ENCODE measurements around the gene TMEM218. TPM values are rescaled to one million over a fixed set of nuclear protein-coding genes. Genes with fewer than 3 reads are reported as not detected.

TMEM218 gene
- total and polyA plus RNA-seq, 9 donors, result 13.0 to 37.3 (median 18.5) TPM

DNA sequence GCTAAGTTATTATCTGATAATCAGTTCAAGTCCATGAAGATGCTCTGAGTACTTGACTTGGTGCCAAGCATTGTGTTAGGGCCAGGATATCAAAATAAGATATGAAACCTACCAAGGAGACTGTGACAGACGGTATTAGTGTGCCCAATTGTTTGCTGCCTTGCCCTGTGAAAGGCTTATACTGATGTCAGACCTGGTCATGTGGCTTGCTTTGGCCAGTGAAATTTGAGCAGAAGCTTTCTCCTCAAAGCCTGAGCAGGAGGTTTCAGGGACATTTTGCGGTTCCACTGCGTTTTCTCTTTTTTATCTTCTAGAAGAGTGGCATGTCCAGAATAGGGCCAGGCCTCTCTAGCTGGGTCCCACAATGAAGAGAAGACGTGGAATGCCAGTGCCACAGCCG, 37.3 kb upstream of the TMEM218 start:
- H3K27me3 ChIP-seq, result no peaks in the 10 kb centered on the region
- H3K27ac ChIP-seq, result no peak overlapping the region
- no peak overlapping the region for H3K4me3 ChIP-seq
- intact Hi-C loops (cut with DNase I), result loop anchor here in 1 of 4 donors (10.0 kb wide), 1 partner anchor 54 kb away; no protein-coding TSS in a partner anchor
- H3K36me3 ChIP-seq, result no peaks in the 10 kb centered on the region
- 73 to 91% (median 80%) methylated on average over 5 of the region's 5 CpGs for WGBS, 3 donors
- DNase-seq, result no peak
- no peak for TF ChIP-seq EP300 (IDR thresholded peaks at IDR 0.05)
- H3K9me3 ChIP-seq, result no peaks in the 10 kb centered on the region
- no peaks in the 10 kb centered on the region for H3K4me1 ChIP-seq (ENCODE audit: insufficient read depth)

DNA sequence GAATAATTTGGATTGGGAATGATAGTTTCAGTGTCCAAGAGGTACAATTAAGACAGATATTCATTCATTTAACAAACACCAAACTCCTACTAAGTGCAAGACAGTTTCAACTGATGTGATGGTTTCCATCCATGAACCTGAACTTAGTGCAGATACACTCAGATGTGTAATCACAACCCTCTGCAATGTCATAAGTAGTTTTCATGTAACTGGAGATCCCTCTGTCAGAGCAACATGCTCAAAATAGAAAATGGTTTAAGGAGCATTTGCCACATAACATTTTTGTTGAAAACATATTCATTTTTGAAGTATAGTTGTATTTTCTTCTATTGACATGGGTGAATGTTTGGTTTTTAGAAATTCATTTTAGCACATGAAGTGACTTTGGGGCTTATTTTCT, 36.6 kb upstream of the TMEM218 start:
- Histone ChIP-seq H3K9me3 (no peaks in the 10 kb centered on the region), H3K27ac (no peak overlapping the region), H3K4me1 (ENCODE audit: insufficient read depth) (no peaks in the 10 kb centered on the region), H3K4me3 (no peak overlapping the region), H3K36me3 (no peaks in the 10 kb centered on the region), H3K27me3 (no peaks in the 10 kb centered on the region)
- intact Hi-C loops (cut with DNase I), result loop anchor here in 1 of 4 donors (10.0 kb wide), 1 partner anchor 53 kb away; no protein-coding TSS in a partner anchor
- TF ChIP-seq POLR2A (IDR thresholded peaks at IDR 0.05), result no peak
- no peak for TF ChIP-seq EP300 (IDR thresholded peaks at IDR 0.05)
- no peak for DNase-seq

DNA sequence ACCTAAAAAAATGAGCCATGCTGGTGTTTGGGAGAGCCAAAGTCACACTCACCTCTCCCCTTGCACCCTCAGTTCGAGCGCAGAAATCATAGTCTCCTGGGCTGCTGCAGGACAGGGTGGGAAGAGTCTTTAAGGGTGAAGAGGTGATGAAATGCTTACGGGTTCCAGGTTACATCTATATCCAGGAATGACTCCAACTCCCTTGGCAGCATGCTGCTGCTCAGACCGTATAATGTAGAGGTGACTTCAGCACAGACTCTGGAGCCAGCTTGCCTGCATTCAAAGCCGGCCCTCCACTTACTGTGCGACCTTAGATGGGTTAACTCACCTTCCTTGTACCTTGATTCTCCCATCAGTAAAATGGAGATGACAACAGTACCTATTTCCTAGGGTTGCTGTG, 35.9 kb upstream of the TMEM218 start:
- H3K36me3 ChIP-seq, result no peaks in the 10 kb centered on the region
- no peaks in the 10 kb centered on the region for H3K4me1 ChIP-seq (ENCODE audit: insufficient read depth)
- no peaks in the 10 kb centered on the region for H3K9me3 ChIP-seq
- no peak for TF ChIP-seq POLR2A (IDR thresholded peaks at IDR 0.05)
- TF ChIP-seq, protein P1, sequence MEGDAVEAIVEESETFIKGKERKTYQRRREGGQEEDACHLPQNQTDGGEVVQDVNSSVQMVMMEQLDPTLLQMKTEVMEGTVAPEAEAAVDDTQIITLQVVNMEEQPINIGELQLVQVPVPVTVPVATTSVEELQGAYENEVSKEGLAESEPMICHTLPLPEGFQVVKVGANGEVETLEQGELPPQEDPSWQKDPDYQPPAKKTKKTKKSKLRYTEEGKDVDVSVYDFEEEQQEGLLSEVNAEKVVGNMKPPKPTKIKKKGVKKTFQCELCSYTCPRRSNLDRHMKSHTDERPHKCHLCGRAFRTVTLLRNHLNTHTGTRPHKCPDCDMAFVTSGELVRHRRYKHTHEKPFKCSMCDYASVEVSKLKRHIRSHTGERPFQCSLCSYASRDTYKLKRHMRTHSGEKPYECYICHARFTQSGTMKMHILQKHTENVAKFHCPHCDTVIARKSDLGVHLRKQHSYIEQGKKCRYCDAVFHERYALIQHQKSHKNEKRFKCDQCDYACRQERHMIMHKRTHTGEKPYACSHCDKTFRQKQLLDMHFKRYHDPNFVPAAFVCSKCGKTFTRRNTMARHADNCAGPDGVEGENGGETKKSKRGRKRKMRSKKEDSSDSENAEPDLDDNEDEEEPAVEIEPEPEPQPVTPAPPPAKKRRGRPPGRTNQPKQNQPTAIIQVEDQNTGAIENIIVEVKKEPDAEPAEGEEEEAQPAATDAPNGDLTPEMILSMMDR (IDR thresholded peaks at IDR 0.05), result no peak
- no peak for TF ChIP-seq EP300 (IDR thresholded peaks at IDR 0.05)
- no peaks in the 10 kb centered on the region for H3K27me3 ChIP-seq
- H3K27ac ChIP-seq, result no peak overlapping the region
- 78 to 86% (median 85%) methylated on average over 6 of the region's 6 CpGs for WGBS, 3 donors
- intact Hi-C loops (cut with DNase I), result loop anchor here in 1 of 4 donors (10.0 kb wide), 1 partner anchor 52 kb away; no protein-coding TSS in a partner anchor
- no peak for DNase-seq
- H3K4me3 ChIP-seq, result no peak overlapping the region

DNA sequence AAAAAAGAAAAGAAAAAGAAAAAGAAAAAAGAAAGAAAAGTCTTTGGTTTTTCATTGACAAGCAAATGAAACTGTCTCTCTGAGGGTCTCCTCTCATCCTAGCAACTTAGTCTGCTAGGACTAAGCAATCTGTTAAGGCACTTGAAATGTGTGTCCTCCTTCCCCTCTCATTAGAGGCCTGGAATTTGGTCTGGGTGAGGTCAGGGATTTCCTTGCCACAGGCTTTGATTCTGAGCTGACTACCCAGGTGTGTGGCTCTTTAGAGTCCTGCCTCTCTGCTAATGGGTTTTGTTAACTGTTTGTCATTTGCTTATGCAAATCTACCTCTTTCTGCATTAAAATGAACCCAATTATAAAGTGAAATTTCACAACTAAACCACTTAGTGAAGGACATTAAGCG, 34.8 kb upstream of the TMEM218 start:
- Histone ChIP-seq H3K9me3 (no peaks in the 10 kb centered on the region), H3K36me3 (no peaks in the 10 kb centered on the region), H3K4me1 (ENCODE audit: insufficient read depth) (peaks cover 2% of the 10 kb centered on the region), H3K4me3 (no peak overlapping the region), H3K27ac (no peak overlapping the region), H3K27me3 (no peaks in the 10 kb centered on the region)
- TF ChIP-seq POLR2A (IDR thresholded peaks at IDR 0.05), result no peak
- intact Hi-C loops (cut with DNase I), result loop anchor here in 1 of 4 donors (10.0 kb wide), 1 partner anchor 51 kb away; no protein-coding TSS in a partner anchor
- WGBS, 3 donors, result 93 to 95% (median 94%) methylated on average over 1 of the region's 1 CpG
- DNase-seq, result no peak

DNA sequence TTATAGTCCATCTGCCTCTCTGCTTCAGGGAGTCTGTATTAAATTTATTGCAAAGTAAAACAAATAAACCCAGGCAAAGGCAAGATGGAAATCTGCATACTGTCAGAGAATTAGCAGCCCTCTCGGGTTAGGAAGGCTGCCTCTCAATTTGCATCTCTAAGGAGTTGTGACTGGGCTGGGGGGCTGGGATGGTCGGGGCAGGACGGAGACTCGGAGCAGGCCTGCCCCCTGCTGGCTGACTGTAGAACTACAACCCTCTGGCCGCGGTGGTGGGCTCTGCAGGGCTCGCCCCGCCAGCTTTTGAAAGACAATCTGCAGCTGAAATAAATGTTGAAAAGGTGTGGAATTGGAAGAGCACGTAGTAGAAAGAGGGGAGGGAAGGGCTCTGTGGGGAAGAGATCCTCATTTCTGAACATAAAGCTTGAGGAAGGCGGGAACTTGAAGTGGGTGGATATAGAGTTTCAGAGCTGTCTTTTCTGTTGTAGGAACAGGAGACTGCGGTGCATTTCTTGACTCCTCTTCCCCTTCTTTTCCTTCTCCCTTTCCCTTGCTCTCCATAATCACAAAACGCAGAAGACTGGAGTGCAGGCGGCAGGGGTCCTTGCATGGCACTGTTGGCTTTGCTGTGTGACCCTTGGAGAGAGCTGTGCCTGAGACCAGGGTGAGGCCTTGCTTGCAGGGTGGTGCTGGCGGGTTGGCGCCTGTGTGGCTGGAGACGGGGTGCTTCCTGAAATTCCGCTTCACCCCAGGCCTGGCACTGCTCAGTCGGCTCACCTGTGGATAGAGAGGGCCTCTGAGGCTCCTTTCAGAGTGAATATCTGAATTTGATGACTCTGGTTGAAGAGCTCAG, 30.5 kb upstream of the TMEM218 start:
- Histone ChIP-seq H3K4me3 (no peak overlapping the region), H3K36me3 (no peaks in the 10 kb centered on the region), H3K27ac (no peak overlapping the region), H3K27me3 (no peaks in the 10 kb centered on the region), H3K4me1 (ENCODE audit: insufficient read depth) (peaks cover 2% of the 10 kb centered on the region), H3K9me3 (no peaks in the 10 kb centered on the region)
- 44 to 47% (median 45%) methylated on average over 18 of the region's 18 CpGs for WGBS, 3 donors
- no peak for TF ChIP-seq POLR2A (IDR thresholded peaks at IDR 0.05)
- TF ChIP-seq, protein P1 (IDR thresholded peaks at IDR 0.05), result peak; percentile 68 to 90 (median 76)
- intact Hi-C loops (cut with DNase I), result loop anchor here in 1 of 4 donors (10.0 kb wide), 1 partner anchor 47 kb away; no protein-coding TSS in a partner anchor
- DNase-seq, result peak in 4 of 5 donors; percentile 39 to 64 (median 49)

DNA sequence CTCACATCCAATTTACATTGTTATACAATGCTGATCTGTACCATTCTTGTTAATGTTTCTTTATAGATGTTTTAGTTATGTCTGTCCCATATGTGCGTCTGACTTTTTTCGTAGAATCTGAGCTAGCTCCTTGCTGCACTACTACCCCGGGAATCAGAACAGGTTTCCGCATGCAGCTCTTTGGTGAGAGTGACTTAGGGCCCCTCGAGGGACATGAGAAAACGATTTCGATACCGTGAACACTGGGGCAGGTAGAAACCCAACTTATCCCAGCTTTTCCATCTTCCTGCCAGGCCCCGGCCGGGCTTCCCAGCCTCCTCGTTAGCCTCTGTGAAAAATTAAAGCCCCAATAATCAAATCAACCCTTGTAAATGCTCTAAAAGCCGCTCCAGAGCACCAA, 29.8 kb upstream of the TMEM218 start:
- TF ChIP-seq, protein P1 (IDR thresholded peaks at IDR 0.05), result no peak
- no peak for TF ChIP-seq POLR2A (IDR thresholded peaks at IDR 0.05)
- TF ChIP-seq EP300 (IDR thresholded peaks at IDR 0.05), result no peak
- Histone ChIP-seq H3K9me3 (no peaks in the 10 kb centered on the region), H3K36me3 (no peaks in the 10 kb centered on the region), H3K27me3 (no peaks in the 10 kb centered on the region), H3K4me3 (no peak overlapping the region), H3K27ac (no peak overlapping the region), H3K4me1 (ENCODE audit: insufficient read depth) (peaks cover 2% of the 10 kb centered on the region)
- DNase-seq, result no peak
- 72 to 75% (median 74%) methylated on average over 12 of the region's 12 CpGs for WGBS, 3 donors
- intact Hi-C loops (cut with DNase I), result loop anchor here in 1 of 4 donors (10.0 kb wide), 1 partner anchor 46 kb away; no protein-coding TSS in a partner anchor
